Iris pigment epithelial cell (primary cell): ENCODE results near the gene CXCR5.
A peak's percentile ranks its signal among the peaks of the same experiment; 100 is the strongest.

Experiments used
- DNase-seq: peaks from one replicate; pipeline ENCODE4 v3.0.0-alpha.2; 2011; ENCODE audit warnings: low read depth

CXCR5 gene

GRCh38 chr11:118898400-118899295 lies 15.0 kb downstream of the CXCR5 start:
- DNase-seq = no peak

DNA sequence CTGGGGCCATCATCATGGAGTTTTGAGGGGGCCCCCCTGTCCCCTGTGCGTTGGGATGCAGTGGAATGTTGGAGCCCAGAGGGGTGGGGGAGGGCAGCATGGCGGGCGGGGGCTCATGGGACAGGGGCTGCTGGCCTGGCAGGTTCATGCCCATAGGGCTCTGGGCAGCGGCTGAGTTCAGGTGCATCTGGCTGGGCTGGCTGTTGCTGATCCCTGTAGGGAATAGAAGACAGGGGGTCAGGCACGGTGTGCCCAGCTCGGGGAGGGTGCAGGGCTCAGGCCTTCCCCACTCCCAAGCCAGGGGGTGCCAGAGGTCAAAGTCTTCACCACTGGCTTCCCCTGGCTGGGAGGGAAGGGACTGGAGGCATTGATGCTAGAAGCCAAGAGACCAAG lies 15.6 kb downstream of the CXCR5 start:
- no peak for DNase-seq

DNA sequence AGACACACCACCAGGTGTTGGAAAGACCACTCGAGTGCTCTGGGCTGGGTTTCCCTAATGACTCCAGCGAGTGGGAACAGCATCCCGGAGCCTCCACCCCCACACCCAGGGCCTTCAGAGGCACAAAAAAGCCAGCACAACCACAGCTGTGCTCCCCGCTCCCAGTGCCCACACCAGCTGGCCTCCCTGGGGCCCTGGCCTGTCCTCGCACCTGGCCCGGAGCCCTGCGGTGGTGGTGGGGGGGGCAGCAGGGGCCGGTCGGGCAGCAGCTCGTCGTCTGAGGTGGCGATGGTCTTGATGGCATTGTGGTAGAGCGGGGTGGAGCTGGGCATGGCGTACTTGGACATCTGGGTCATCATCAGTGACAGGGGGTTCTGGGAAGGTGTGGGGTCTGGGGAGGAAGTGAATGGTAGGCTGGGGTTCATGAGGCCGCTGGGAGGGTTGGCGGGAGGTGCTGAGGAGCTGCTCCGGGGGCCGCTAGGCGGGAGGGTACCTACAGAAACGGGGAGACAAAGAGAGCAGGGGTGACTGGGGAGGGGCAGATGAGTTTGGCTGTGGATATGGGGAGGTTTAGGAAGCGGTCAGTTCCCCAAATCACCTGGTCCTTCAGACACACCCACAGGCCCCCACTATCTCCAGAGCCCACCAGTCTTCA lies 16.1 kb downstream of the CXCR5 start:
- no peak for DNase-seq

GRCh38 chr11:118900535-118901384 lies 17.1 kb downstream of the CXCR5 start:
- DNase-seq = no peak

- no peak for DNase-seq
Measured at GRCh38 chr11:118901494-118902335, 18.0 kb downstream of the CXCR5 start.

DNA sequence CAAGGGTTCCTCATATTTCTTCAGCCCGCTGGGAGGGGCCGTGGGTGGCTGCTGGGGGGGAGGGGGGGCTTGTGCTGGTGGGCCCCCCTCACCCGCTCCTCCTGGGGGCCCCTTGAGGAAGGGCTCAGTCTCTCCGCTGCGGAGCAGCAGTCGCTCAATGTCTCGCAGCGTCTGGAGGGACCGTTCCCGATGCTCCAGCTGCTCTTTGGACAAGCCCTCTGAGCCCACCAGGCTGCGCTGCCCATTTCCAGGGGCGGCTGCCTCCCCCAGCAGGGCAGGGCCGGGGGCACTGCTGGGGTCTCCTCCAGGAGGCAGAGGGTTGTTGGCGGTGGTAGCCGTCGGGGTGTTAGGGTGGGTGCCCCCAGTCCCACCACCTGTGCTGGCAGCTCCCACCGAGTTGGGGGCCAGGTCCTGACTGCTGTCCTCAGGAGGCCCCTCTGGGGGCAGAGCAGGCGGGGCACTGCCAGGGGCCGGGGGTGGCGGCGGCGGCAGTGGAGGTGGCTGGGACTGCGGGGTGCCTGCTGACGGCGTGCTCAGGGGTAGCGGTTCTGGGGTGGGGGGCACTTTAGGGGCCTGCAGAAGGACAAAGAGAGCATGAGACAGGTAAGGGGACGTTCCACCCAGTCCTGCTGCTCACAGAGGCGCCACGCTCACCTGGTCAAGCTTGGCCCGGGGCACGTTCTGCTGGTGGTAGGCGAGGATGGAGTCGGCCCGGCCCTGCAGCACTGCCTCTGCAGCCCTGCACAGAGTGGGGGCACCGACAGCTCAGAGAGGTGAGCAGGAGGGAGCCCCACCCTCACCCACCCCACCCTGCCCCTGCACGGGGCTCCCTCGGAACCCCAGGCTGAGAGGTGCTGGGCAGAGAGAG lies 18.9 kb downstream of the CXCR5 start:
- DNase-seq = no peak

GRCh38 chr11:118903204-118904015 lies 19.7 kb downstream of the CXCR5 start:
- DNase-seq = no peak

DNA sequence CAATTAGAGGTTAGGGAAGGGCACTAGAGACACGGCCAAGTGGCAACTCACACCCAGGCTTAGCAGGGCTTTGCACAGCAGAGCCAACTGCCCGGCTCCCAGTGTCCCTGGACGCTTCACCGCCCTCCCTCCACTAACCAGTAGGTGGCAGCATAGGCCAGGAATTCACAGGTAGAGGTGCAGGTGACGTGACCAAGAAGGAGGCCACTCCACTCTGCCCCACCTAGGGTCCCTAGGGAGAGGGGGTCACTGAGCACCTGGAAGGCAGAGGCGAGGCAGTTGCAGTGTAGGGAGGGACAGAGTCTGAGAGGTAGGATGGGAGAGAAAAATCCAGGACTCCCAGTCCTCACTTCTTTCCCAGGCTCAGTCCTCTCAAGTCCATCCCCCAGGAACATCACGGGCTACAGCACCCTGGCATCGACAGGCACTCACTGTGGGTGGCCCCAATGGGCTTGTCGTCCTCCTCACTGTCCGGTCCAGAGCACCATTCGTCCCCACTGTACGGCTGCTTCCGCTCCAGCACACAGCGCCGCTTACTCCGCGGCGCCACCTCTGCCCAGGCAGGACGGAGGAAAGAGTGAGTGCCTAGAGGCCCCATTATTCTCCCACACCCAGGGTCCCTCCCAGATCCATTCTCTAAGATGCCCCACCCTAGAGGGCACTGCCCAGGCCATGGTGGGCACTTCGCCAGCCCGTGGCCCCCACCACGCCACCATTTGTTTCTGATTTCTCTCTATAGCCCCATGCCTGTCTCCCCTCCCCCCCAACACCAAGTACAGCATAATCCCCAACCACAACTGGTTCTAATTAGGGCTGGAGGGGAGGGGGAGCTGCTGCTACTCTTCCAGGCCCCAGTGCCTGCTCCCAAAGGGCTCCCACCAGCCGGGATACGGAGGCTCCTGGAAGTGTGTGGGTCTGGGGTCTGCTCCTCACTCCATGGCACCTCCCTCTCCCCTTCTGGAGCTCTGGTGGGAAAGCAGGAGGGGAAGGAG lies 23.7 kb downstream of the CXCR5 start:
- peak; percentile 56 for DNase-seq

DNA sequence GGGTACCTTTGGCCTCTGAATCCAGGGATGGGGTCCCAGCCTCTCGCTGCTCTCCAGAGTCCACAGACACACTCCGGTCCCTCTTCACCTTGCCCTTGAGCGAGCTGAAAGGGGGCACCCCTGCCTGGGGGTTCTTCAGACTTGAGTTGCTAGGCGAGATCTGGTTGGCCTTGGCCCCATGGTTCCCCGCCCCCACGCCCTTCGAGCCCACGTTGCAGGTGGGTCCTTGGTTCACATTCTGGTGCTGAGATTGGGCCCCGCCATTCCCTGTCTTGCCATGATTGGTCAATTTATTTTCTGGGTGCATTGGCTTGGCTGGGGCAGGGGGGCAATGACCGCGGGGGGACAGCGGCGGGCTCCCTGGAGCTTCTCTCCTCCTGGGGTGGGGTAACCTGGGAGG lies 24.6 kb downstream of the CXCR5 start:
- DNase-seq = no peak

DNA sequence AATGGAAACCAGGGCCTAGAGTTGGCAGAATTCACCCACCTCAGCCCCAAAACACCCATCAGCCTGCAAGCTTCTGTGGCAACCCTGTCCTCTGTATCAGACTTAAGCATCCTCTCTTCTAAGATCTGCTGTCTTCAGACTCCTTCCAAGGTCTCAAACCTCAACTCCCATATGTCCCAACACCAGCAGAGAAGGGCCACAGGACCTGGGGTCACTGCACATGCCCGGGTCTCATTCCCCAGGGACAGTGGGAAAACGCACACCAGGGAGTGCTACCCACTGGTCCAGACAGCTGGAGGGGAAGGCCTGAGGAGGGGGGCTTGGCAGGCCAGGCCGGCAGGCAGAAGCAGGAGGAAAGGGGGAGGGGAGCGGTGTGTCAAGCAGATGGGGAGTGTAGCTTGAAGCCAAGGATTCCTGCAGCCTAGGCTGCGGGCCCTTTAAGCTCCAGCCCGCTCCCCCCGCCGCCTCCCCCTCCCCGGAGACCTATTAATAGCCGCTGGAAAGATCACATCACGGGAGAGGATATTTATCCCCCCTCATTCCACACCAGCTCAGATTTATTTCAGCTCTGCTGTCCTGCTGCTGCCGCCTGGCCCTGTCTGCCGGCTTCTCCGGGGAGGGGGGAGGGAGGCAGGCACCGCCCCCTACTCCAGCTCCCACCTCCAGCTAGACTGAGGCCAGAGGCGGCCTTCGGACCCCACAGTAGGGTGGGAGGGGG lies 25.4 kb downstream of the CXCR5 start:
- peak; percentile 88 for DNase-seq

GRCh38 chr11:118909619-118910308 lies 26.1 kb downstream of the CXCR5 start:
- DNase-seq = no peak

- DNase-seq = peak; percentile 94
Measured at GRCh38 chr11:118910309-118911112, 26.8 kb downstream of the CXCR5 start.

DNA sequence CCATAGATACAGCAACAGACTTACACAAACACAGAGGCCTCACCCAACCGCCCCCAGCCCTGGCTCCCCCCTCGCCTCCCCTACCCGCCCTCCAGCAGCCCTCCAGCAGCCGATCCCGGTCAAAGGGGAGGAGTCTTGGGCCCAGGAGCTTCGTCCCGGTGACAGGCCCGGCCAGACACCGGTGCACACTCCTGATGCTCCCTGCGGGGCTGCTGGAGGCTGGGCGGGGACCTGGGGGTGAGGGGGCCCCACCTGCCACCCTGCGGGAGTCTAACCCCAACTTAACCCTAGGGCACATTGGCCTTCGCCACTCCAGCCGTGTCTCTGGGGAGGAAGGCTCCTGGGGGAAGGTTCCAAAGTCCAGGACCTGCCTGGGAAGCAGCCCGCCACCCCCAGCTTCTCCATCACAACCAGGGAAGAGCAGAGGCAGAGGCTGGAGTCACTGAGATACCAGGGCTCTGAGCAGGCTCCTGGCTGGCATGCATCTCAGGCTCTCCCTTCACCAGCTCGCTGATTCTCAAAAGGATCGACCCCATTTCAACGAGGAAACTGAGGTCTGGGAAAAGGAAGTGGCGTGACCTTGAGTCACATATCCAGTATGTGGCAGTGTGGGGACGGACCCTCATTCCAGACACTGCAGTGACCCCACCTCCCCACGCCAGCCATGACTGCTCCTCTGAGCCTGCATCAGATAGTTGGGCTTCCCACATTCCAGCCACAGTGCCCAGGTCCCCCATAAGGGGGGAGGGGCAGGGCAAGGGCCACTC lies 27.6 kb downstream of the CXCR5 start:
- DNase-seq = peak; percentile 48

DNA sequence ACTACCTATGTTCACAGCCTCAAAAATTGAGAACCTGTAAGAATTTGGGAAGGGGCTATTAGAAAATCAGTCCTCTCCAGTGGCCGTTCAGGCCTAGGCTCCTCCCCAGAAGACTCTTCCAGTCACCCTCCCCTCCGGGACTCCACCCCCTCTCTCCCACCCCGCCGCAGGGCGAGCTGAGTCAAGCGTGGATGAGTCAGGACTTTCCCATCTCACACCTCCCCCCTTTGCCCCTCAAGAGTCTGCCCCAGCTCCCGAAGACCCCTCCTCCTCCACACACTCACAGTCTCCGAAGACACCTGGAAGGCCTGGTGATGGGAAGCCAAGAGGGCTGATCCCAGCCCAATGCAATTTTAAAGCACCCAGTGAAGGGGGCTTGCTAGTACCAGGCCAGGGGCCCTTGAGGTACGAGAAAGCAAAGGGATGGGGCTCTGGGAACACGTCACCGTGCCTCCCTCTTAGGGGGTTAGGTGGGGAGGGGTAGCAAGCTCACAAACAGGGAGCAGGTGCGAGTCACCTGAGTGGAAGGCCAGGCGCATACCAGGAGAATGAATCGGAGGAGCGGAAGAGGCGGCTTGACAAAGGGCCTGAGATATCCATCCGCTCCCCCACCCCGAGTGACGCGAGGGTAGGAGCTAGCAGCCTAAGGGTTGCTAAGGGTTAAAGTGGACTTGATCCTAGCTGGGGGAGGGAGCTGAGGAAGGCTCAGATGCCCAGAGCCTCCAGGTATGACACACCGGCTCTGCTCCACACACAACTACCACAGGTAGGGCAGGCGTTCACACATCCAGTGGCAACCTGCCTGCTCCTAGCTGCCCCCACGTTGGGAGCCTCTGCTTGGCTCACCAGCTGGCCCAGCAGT lies 28.4 kb downstream of the CXCR5 start:
- peak; percentile 95 for DNase-seq
